Panc1 (cell line): ENCODE results near the gene PCNX1. TPM values are rescaled to one million over a fixed set of nuclear protein-coding genes. Genes with fewer than 3 reads are reported as not detected.

Experiments used
- ATAC-seq: fragments of 200-7000 bp; cut with Tn5 transposase; 2 replicates; pipeline ENCODE4 v1.9.1; 2020; ENCODE audit warnings: mild to moderate bottlenecking, moderate library complexity
- BruUV-seq: library from RNA; stranded (reverse); fragments of 400-500 nt; replicated peaks from 2 replicates; lab custom pipeline; 2021; lab: Mats Ljungman, UMichigan
- CTCF ChIA-PET: fragments of 300-600 bp; sonication (Branson Sonifier 250); formaldehyde crosslinking; loops from one replicate; lab custom pipeline; 2022; ENCODE audit warnings: antibody characterized with exemption; lab: Charles Lee
- POLR2A ChIA-PET: fragments of 300-600 bp; sonication (Branson Sonifier 250); formaldehyde crosslinking; loops from one replicate; lab custom pipeline; 2022; ENCODE audit warnings: antibody characterized with exemption; lab: Charles Lee
- DNase-seq: peaks from one replicate; pipeline ENCODE4 v3.0.0-alpha.2; 2010; ENCODE audit warnings: low read depth, low spot score
- H3K27ac ChIP-seq: 2 replicates; pipeline ENCODE4 v1.5.1; 2011; ENCODE audit warnings: mild to moderate bottlenecking, low read length, inconsistent platforms
- H3K27me3 ChIP-seq: fragments of 200-500 bp; sonication (Bioruptor generic); 2 replicates; pipeline ENCODE4 v1.6.0; 2014; ENCODE audit warnings: low read length, inconsistent platforms; ENCODE audit not compliant: control insufficient read depth, insufficient read depth
- H3K36me3 ChIP-seq: fragments of 200-500 bp; sonication (Bioruptor generic); 2 replicates; pipeline ENCODE4 v1.5.1; 2014; ENCODE audit warnings: inconsistent platforms, mild to moderate bottlenecking, low read length, moderate library complexity; ENCODE audit not compliant: control insufficient read depth, insufficient read depth
- H3K4me1 ChIP-seq: 2 replicates; pipeline ENCODE4 v1.5.1; 2011; ENCODE audit warnings: inconsistent platforms, mild to moderate bottlenecking, low read length, moderate library complexity; ENCODE audit not compliant: control insufficient read depth, insufficient read depth
- H3K4me3 ChIP-seq, 2 experiments: 2 replicates each; pipeline ENCODE4 v1.5.1; 2011 to 2012; ENCODE audit warnings: low read depth in 2 of 2, low read length in 2 of 2, mild to moderate bottlenecking in 2 of 2, inconsistent platforms in 1 of 2, moderate library complexity in 1 of 2
- H3K9me3 ChIP-seq: fragments of 200-500 bp; sonication (Bioruptor generic); 2 replicates; pipeline ENCODE4 v1.5.1; 2014; ENCODE audit warnings: low read depth, mild to moderate bottlenecking, inconsistent platforms, low read length, moderate library complexity; ENCODE audit not compliant: control insufficient read depth, insufficient read depth
- POLR2AphosphoS5 ChIP-seq: IDR thresholded peaks from 2 replicates; pipeline ENCODE4 v1.6.1; 2012; ENCODE audit warnings: mild to moderate bottlenecking, low read depth, low read length, moderate library complexity
- SIN3A ChIP-seq: IDR thresholded peaks from 2 replicates; pipeline ENCODE4 v1.6.1; 2012; ENCODE audit warnings: low read depth, mild to moderate bottlenecking, low read length, moderate library complexity, borderline replicate concordance; ENCODE audit not compliant: insufficient read depth
- TCF7L2 ChIP-seq: IDR thresholded peaks from 2 replicates; pipeline ENCODE4 v1.6.1; 2011; ENCODE audit warnings: mild to moderate bottlenecking, low read depth, low read length, inconsistent platforms
- in situ Hi-C: cut with HindIII; loops from 2 replicates; pipeline ENCODE4 v1.10.0; 2016; ENCODE audit warnings: low sequenced_read_pairs, low pct_unique_long_range_greater_than_20kb
- intact Hi-C: fragments of 100-400 bp; cut with micrococcal nuclease; formaldehyde crosslinking; loops from one replicate; pipeline ENCODE4 v1.10.0; 2022; ENCODE audit not compliant: unreplicated experiment
- total RNA-seq: library from RNA; stranded (reverse); gene quantifications from one replicate; pipeline ENCODE4 v1.2.1, GENCODE V29; 2021; ENCODE audit not compliant: unreplicated experiment
- TF ChIP-seq, protein P1 (sequence below): fragments of 450-650 bp; IDR thresholded peaks from 2 replicates; pipeline ENCODE4 v1.5.1; 2017; ENCODE audit warnings: mild to moderate bottlenecking
- TF ChIP-seq, protein P2 (sequence below), 2 experiments: IDR thresholded peaks; 2 replicates each; pipeline ENCODE4 v1.6.1; 2011 to 2012; ENCODE audit warnings: low read depth in 2 of 2, control low read depth in 1 of 2, low read length in 1 of 2, mild to moderate bottlenecking in 1 of 2, moderate library complexity in 1 of 2; ENCODE audit not compliant: insufficient read depth in 1 of 2

Gene PCNX1
- total RNA-seq, 1 experiment from 2014 or later, result 30.5 TPM

DNA sequence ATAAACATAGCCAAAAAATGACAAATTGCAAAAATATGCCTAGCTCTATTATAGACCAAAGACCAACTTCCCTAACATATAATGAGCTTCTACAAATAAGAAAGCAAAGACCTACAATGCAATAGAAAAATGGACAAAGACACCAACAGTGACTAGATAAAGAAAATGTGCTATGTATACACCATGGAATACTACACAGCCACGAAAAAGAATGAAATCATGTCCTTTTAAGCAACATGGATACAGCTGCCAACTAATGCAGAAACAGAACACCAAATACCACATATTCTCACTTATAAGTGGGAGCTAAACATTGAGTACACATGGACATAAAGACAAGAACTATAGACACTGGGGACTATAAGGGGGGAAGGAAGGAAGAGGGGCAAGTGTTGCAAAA lies 10.9 kb upstream of the PCNX1 start:
- in situ Hi-C loops, result no loop called here
- intact Hi-C loops, result no loop called here
- ATAC-seq, result no peak
- H3K4me3 ChIP-seq, result no peak overlapping the region
- H3K27ac ChIP-seq, result no peak overlapping the region
- no peak for DNase-seq
- no peaks in the 10 kb centered on the region; the same call in 1 of the 2 replicates for H3K27me3 ChIP-seq
- H3K9me3 ChIP-seq, result no peaks in the 10 kb centered on the region
- CTCF ChIA-PET, result no interaction called here
- no peaks in the 10 kb centered on the region for H3K36me3 ChIP-seq
- TF ChIP-seq, protein P1, sequence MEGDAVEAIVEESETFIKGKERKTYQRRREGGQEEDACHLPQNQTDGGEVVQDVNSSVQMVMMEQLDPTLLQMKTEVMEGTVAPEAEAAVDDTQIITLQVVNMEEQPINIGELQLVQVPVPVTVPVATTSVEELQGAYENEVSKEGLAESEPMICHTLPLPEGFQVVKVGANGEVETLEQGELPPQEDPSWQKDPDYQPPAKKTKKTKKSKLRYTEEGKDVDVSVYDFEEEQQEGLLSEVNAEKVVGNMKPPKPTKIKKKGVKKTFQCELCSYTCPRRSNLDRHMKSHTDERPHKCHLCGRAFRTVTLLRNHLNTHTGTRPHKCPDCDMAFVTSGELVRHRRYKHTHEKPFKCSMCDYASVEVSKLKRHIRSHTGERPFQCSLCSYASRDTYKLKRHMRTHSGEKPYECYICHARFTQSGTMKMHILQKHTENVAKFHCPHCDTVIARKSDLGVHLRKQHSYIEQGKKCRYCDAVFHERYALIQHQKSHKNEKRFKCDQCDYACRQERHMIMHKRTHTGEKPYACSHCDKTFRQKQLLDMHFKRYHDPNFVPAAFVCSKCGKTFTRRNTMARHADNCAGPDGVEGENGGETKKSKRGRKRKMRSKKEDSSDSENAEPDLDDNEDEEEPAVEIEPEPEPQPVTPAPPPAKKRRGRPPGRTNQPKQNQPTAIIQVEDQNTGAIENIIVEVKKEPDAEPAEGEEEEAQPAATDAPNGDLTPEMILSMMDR, result no peak
- BruUV-seq, result no TSS peak
- H3K4me1 ChIP-seq, result no peaks in the 10 kb centered on the region
- POLR2A ChIA-PET, result no interaction called here

DNA sequence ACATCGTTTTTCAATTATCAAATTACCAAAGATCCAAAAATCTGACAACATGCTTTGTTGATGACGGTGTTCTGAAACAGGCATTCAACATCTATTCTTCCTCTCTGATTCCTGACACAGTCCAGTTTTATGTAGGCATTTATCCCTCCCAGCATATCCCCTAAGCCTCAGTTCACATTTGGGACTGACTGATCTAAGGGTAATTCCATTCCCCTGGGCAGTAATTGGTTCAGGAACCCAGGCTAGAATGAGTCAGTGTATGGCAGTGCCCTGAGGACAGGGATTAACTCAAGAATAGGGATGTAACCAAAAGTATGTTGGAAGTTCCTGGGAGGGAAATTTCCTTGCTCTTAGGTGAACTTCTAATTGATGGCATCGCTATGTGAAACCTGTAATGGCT lies 10.3 kb upstream of the PCNX1 start:
- Histone ChIP-seq H3K4me3 (no peak overlapping the region), H3K4me1 (no peaks in the 10 kb centered on the region), H3K36me3 (no peaks in the 10 kb centered on the region), H3K27ac (no peak overlapping the region), H3K27me3 (no peaks in the 10 kb centered on the region; the same call in 1 of the 2 replicates), H3K9me3 (no peaks in the 10 kb centered on the region)
- TF ChIP-seq TCF7L2 (no peak), POLR2AphosphoS5 (no peak), SIN3A (no peak)
- TF ChIP-seq, protein P1, result no peak
- TF ChIP-seq, protein P2, sequence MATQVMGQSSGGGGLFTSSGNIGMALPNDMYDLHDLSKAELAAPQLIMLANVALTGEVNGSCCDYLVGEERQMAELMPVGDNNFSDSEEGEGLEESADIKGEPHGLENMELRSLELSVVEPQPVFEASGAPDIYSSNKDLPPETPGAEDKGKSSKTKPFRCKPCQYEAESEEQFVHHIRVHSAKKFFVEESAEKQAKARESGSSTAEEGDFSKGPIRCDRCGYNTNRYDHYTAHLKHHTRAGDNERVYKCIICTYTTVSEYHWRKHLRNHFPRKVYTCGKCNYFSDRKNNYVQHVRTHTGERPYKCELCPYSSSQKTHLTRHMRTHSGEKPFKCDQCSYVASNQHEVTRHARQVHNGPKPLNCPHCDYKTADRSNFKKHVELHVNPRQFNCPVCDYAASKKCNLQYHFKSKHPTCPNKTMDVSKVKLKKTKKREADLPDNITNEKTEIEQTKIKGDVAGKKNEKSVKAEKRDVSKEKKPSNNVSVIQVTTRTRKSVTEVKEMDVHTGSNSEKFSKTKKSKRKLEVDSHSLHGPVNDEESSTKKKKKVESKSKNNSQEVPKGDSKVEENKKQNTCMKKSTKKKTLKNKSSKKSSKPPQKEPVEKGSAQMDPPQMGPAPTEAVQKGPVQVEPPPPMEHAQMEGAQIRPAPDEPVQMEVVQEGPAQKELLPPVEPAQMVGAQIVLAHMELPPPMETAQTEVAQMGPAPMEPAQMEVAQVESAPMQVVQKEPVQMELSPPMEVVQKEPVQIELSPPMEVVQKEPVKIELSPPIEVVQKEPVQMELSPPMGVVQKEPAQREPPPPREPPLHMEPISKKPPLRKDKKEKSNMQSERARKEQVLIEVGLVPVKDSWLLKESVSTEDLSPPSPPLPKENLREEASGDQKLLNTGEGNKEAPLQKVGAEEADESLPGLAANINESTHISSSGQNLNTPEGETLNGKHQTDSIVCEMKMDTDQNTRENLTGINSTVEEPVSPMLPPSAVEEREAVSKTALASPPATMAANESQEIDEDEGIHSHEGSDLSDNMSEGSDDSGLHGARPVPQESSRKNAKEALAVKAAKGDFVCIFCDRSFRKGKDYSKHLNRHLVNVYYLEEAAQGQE (IDR thresholded peaks at IDR 0.05; ENCODE audit: insufficient read depth in 1 of 2, low read depth in 2 of 2, low read length in 1 of 2), result no peak
- in situ Hi-C loops, result no loop called here
- ATAC-seq (no peak), DNase-seq (no peak)
- CTCF ChIA-PET, result no interaction called here
- intact Hi-C loops, result no loop called here
- BruUV-seq, result no TSS peak
- POLR2A ChIA-PET, result no interaction called here
